HS-5 (cell line): ENCODE results near the gene RPP21.
"Not testable (repeated sequence)": the region's sequence is repeated elsewhere in the genome, so short reads cannot be mapped to it uniquely, and the experiment has no call there.

Source experiments
- DNase-seq: peaks from one replicate; pipeline ENCODE4 v3.0.0-alpha.2; 2012; ENCODE audit warnings: low read depth

Gene RPP21

GRCh38 chr6:30329331-30329730 is 15.6 kb upstream of the RPP21 start:
- no peak for DNase-seq

- no peak for DNase-seq
These were observed 13.0 kb upstream of the RPP21 start for GRCh38 chr6:30331981-30332380.

- DNase-seq: no peak
These were observed 10.7 kb upstream of the RPP21 start for GRCh38 chr6:30334075-30334783.

- no peak for DNase-seq
These were observed 4.3 kb upstream of the RPP21 start for GRCh38 chr6:30340589-30341054.

GRCh38 chr6:30341218-30341617 is 3.7 kb upstream of the RPP21 start:
- no peak for DNase-seq

- DNase-seq: no peak
These were observed 3.2 kb upstream of the RPP21 start for GRCh38 chr6:30341728-30342127.

- no peak for DNase-seq
These were observed 627 bp upstream of the RPP21 start for GRCh38 chr6:30344191-30344867.

- DNase-seq: no peak
These were observed 896 bp downstream of the RPP21 start for GRCh38 chr6:30345852-30346251.

- DNase-seq: no peak
These were observed 4.0 kb downstream of the RPP21 start for GRCh38 chr6:30348957-30349356.

- no peak for DNase-seq
These were observed 4.6 kb downstream of the RPP21 start for GRCh38 chr6:30349421-30350177.

GRCh38 chr6:30350524-30350923 is 5.6 kb downstream of the RPP21 start:
- DNase-seq: no peak

GRCh38 chr6:30352550-30352949 is 7.6 kb downstream of the RPP21 start:
- no peak for DNase-seq

GRCh38 chr6:30355281-30355680 is 10.3 kb downstream of the RPP21 start:
- no peak for DNase-seq

- no peak for DNase-seq
These were observed 11.6 kb downstream of the RPP21 start for GRCh38 chr6:30356536-30356935.

GRCh38 chr6:30357678-30358540 is 13.0 kb downstream of the RPP21 start:
- DNase-seq: peak; percentile 44

GRCh38 chr6:30359276-30359675 is 14.3 kb downstream of the RPP21 start:
- DNase-seq: no peak

GRCh38 chr6:30360139-30360538 is 15.2 kb downstream of the RPP21 start:
- no peak for DNase-seq

GRCh38 chr6:30361661-30362060 is 16.7 kb downstream of the RPP21 start:
- no peak for DNase-seq

- DNase-seq: no peak
These were observed 18.5 kb downstream of the RPP21 start for GRCh38 chr6:30363459-30363858.

- no peak for DNase-seq
These were observed 19.6 kb downstream of the RPP21 start for GRCh38 chr6:30364591-30364990.

- not testable (repeated sequence) for DNase-seq
These were observed 24.3 kb downstream of the RPP21 start for GRCh38 chr6:30369280-30369679.
